ENCODE measurements around the gene MED27.

The MED27 gene

DNA sequence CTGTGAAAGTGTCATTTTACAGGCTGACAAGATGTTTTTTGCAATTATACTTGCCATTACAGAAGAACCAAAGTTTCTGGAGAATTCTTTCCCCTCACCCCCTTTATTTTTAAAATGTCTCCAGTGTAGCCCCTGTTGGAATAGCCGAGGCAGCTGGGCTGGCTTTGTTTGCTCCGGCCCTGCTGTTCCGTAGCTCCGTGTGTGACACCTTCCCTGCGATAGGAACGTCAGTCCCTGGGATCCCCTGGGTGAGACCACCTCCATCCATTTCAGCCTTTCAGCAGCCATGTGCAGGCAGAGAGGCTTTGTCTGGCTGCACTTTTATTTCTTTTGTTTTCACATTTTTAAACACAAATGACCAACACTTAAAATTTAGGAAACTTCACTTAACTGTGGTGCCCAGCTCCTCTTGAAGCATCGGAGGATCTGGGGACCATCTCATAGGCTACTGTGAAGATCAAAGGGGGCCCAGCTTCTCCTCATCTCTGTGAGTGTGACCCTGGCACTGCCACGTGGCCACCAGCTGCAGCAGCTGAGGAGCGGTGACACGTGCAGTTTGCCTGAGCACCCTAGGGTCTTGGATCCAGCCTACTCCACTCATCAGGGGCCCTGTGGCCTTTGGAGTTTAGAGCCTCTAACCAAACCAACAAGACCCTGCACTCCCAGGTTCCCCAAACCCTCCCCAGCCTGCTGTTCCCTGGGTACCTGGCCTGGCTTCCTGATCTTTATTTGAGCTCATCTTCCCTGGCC lies 214.0 kb downstream of the MED27 start:
- no peak for TF ChIP-seq Cebpa-rat (IDR thresholded peaks at IDR 0.05)
- Histone ChIP-seq H3K27ac (peak overlapping the region in 3 of 11 experiments; percentile 1 to 48 (median 31); a peak in 4 of 22 replicates), H3K4me1 (peaks cover 19 to 64% (median 58%) of the 10 kb centered on the region in 10 experiments), H3K9me3 (replicated peaks in 1 of 11) (no peaks in the 10 kb centered on the region), H3K4me3 (no peak overlapping the region), H3K9ac (0 out of 22 replicates have a peak overlapping the region, but pooled peaks of 1 of the 11 experiments have one; percentile 19), H4K20me1 (peaks cover 0 to 19% (median 0%) of the 10 kb centered on the region in 11 experiments; a peak in 2 of 22 replicates), H3K36me3 (peaks cover 0 to 17% (median 3%) of the 10 kb centered on the region in 11 experiments; a peak in 7 of 22 replicates), H3K4me2 (peak overlapping the region in 7 of 11 experiments; percentile 31 to 76 (median 49); a peak in 13 of 22 replicates), H3K27me3 (no peaks in the 10 kb centered on the region)

DNA sequence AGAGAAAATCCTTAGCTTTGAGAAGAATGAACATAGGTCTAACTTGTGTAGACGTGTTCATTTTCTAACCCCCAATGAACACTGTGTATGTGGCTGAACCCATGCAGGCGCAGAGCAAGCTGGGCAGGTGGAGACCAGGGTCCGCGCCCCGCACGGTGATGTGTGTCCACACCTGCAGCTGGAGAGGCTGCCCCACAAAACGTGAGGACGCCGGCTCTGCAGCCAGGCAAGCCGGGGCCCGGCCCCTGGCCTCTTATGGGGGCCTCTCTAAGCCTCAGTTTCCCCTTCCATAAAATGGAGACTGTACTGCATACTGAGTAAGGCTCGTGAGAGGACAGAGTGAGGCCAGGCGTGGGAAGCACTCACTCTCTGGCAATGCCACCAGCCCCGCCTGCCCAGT lies 215.1 kb downstream of the MED27 start:
- no peak for TF ChIP-seq Cebpa-rat (IDR thresholded peaks at IDR 0.05)
- Histone ChIP-seq H3K4me1 (peaks cover 26 to 75% (median 69%) of the 10 kb centered on the region in 10 experiments), H3K36me3 (peaks cover 5 to 27% (median 10%) of the 10 kb centered on the region in 11 experiments; a peak in 17 of 22 replicates), H4K20me1 (peaks cover 0 to 23% (median 0%) of the 10 kb centered on the region in 11 experiments; a peak in 2 of 22 replicates), H3K27ac (peak overlapping the region in 1 of 11 experiments; percentile 16; a peak in 1 of 22 replicates), H3K9ac (no peak overlapping the region), H3K27me3 (no peaks in the 10 kb centered on the region), H3K9me3 (replicated peaks in 1 of 11) (no peaks in the 10 kb centered on the region), H3K4me3 (no peak overlapping the region), H3K4me2 (peak overlapping the region in 5 of 11 experiments; percentile 14 to 96 (median 76); a peak in 10 of 22 replicates)

DNA sequence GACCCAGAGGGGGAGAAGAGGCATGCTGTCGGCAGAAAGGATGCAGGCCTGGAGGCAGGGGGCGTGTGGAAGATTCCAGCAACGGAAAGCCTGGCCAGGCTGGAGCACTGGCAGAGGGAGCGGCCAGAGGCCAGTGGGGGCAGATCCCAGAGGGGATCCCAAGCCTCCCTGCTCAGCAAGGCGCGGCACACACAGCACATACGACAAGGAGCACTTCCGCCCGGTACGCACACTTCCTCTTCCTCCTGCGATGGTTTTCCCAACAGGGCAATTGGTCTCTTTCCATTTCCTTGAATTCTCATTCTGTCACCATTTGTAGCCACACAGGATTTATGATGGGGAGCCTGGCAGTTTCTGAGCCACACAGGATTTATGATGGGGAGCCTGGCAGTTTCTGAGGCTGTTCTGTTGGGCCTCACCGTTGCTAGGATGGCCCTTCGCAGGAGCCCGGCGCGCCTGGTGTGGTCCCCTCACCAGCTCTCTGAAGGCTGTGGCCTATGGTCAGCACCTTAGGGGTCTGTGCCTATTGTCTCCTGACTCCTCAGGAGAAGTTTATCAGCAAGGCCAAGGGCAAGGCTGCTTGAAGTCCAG lies 216.3 kb downstream of the MED27 start:
- Histone ChIP-seq H3K36me3 (peaks cover 8 to 22% (median 14%) of the 10 kb centered on the region in 11 experiments; a peak in 17 of 22 replicates), H3K4me1 (peaks cover 26 to 79% (median 74%) of the 10 kb centered on the region in 10 experiments), H3K9ac (peak overlapping the region in 6 of 11 experiments; percentile 18 to 67 (median 33); a peak in 10 of 22 replicates), H3K9me3 (replicated peaks in 1 of 11) (no peaks in the 10 kb centered on the region), H3K4me3 (peak overlapping the region in 2 of 10 experiments; percentile 2 to 20; a peak in 2 of 20 replicates), H3K27ac (peak overlapping the region in 7 of 11 experiments; percentile 35 to 72 (median 67); a peak in 13 of 22 replicates), H3K4me2 (peak overlapping the region; percentile 52 to 96 (median 74)), H4K20me1 (peaks cover 0 to 23% (median 0%) of the 10 kb centered on the region in 11 experiments; a peak in 2 of 22 replicates), H3K27me3 (no peaks in the 10 kb centered on the region)
- TF ChIP-seq Cebpa-rat (IDR thresholded peaks at IDR 0.05): no peak

DNA sequence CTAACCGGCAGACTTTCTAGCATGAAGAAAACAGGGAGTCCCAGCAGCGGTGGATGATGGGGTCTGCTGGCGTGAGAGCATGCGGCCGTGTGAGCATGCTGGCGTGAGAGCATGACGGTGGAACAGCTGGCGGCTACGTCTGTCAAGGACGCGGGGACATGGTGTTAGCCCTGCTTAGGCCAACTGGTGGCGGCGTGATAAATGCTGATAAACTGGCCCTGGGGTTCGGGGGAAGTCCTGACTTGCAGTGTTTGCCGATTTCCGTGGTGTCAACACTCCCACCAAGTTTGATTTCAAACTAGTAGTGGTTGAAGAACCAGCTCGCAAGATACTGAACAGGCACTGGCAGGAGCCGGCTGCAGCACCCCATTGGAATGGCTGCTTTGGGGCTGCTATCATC lies 217.4 kb downstream of the MED27 start:
- Histone ChIP-seq H3K4me2 (peak overlapping the region in 10 of 11 experiments; percentile 64 to 96 (median 75); a peak in 20 of 22 replicates), H3K4me3 (no peak overlapping the region), H3K27ac (peak overlapping the region in 6 of 11 experiments; percentile 35 to 72 (median 68); a peak in 13 of 22 replicates), H3K36me3 (peaks cover 8 to 22% (median 14%) of the 10 kb centered on the region in 11 experiments; a peak in 16 of 22 replicates), H3K27me3 (no peaks in the 10 kb centered on the region), H3K9ac (peak overlapping the region in 6 of 11 experiments; percentile 18 to 67 (median 33); a peak in 9 of 22 replicates), H3K9me3 (replicated peaks in 1 of 11) (no peaks in the 10 kb centered on the region), H4K20me1 (peaks cover 0 to 23% (median 0%) of the 10 kb centered on the region in 11 experiments; a peak in 2 of 22 replicates), H3K4me1 (peaks cover 26 to 79% (median 74%) of the 10 kb centered on the region in 10 experiments)
- no peak for TF ChIP-seq Cebpa-rat (IDR thresholded peaks at IDR 0.05)

DNA sequence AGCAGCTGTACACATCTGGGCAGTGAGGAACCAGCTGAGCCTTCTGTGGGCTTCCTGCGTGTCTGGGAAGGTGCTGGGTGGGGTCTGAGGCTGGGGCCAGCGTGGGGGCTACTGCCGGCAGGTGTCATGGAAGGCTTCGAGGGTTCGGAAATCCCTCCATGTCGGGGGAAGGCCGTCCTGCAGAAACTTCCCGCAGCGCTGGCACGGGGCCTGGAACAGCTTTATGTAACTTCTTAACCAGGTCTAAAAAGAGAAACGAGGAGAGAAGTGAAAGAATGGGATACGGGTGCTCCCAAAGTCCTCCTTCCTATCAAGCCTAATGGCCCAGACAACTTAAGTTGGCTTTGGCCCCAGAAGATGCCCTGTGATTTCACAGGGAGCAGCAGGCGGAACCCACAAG lies 219.2 kb downstream of the MED27 start:
- peak overlapping the region in 1 of 11 experiments; percentile 10; a peak in 1 of 22 replicates for H3K9ac ChIP-seq
- H3K9me3 ChIP-seq (replicated peaks in 1 of 11): no peaks in the 10 kb centered on the region
- peaks cover 0 to 17% (median 0%) of the 10 kb centered on the region in 11 experiments; a peak in 2 of 22 replicates for H4K20me1 ChIP-seq
- peaks cover 8 to 19% (median 14%) of the 10 kb centered on the region in 11 experiments; a peak in 15 of 22 replicates for H3K36me3 ChIP-seq
- no peaks in the 10 kb centered on the region for H3K27me3 ChIP-seq
- peak overlapping the region; percentile 38 to 96 (median 74) for H3K4me2 ChIP-seq
- TF ChIP-seq Cebpa-rat (IDR thresholded peaks at IDR 0.05): no peak
- peak overlapping the region in 5 of 11 experiments; percentile 10 to 72 (median 69); a peak in 7 of 22 replicates for H3K27ac ChIP-seq
- H3K4me3 ChIP-seq: no peak overlapping the region; a peak in 2 of 20 replicates
- peaks cover 26 to 65% (median 63%) of the 10 kb centered on the region in 10 experiments for H3K4me1 ChIP-seq

DNA sequence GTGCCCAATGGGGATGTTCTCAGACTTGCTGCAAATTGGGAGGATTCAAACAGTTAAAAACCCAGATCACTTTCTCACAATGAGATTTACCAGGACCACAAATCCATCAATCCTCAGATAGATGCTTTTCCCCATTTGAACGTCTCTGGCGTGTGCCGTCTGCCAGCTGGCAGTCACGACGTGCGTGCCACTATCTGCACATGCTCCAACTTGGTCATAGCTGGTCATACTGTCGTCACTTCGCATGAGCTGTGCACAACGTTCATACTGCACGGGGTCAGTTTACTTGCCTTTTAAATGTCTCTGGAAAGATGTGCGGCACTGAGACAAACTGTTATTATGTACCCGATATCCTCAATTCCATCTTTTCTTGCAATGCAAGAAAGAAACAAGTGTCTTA lies 221.5 kb downstream of the MED27 start:
- Histone ChIP-seq H3K36me3 (peaks cover 8 to 19% (median 14%) of the 10 kb centered on the region in 11 experiments; a peak in 15 of 22 replicates), H3K4me3 (no peak overlapping the region), H3K9me3 (replicated peaks in 1 of 11) (no peaks in the 10 kb centered on the region), H3K27ac (no peak overlapping the region), H4K20me1 (peaks cover 0 to 17% (median 0%) of the 10 kb centered on the region in 11 experiments; a peak in 1 of 22 replicates), H3K27me3 (no peaks in the 10 kb centered on the region), H3K4me1 (peaks cover 28 to 46% (median 41%) of the 10 kb centered on the region in 10 experiments), H3K4me2 (no peak overlapping the region), H3K9ac (no peak overlapping the region)
- TF ChIP-seq Cebpa-rat (IDR thresholded peaks at IDR 0.05): no peak

DNA sequence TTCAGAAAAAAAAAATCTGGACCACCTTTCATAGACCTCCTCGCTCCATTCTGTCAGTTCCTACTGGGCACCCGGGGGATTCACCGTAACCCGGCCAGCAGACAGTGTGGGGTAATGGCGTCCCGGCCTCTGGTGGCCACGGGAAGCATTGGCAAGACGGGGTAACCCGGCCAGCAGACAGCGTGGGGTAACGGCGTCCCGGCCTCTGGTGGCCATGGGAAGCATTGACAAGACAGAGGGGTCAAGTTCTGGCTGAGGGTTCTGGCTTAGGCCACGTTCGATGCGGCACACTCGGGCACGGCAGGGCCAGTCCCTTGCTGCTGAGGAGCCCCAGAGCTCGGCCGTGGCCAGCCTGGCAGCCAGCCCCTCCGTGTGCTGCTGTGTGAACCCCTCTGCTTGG lies 223.6 kb downstream of the MED27 start:
- peaks cover 0 to 6% (median 0%) of the 10 kb centered on the region in 11 experiments; a peak in 1 of 22 replicates for H4K20me1 ChIP-seq
- H3K4me3 ChIP-seq: no peak overlapping the region
- H3K27me3 ChIP-seq: no peaks in the 10 kb centered on the region
- no peak overlapping the region for H3K27ac ChIP-seq
- H3K36me3 ChIP-seq: peaks cover 8 to 19% (median 12%) of the 10 kb centered on the region in 11 experiments; a peak in 15 of 22 replicates
- no peaks in the 10 kb centered on the region for H3K9me3 ChIP-seq (replicated peaks in 1 of 11)
- no peak overlapping the region for H3K4me2 ChIP-seq
- H3K4me1 ChIP-seq: peaks cover 27 to 35% (median 29%) of the 10 kb centered on the region in 10 experiments
- no peak for TF ChIP-seq Cebpa-rat (IDR thresholded peaks at IDR 0.05)
- no peak overlapping the region for H3K9ac ChIP-seq

DNA sequence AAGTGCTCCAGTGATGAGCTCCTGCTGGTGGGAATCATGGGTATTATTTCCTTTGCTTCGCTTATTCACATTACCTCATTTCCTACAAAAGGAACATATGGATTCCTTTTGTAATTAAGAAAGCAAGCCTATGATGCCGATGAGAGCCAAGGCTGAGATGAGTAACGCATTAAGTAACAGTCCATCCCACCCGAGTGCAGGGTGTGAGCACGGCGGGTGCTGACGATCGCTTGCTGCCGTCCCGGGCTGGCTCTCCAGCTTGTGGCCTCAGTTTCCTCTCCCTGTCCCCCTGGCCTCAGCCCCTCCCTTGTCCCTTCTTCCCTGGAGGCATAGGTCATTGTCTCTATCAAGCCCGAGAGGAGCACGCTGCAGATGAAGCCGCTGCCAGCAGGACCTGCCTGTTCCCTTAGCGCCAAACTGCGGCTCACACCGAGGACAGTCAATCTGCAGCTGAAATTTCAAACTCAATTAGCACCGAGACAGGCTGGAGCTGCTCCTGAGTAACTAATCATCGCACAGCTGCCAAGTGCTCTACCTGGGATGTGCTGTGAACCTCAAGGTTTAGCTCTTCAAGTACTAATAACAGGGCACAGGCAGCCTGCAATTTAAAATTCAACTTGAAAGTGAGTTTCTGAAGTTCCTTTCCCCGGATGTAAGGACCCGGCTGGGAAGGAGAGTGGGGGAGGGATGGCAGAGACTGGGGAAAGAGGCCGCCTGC lies 224.6 kb downstream of the MED27 start:
- TF ChIP-seq Cebpa-rat (IDR thresholded peaks at IDR 0.05): no peak
- Histone ChIP-seq H3K4me2 (peak overlapping the region in 1 of 11 experiments; percentile 32; a peak in 2 of 22 replicates), H3K4me1 (peaks cover 17 to 32% (median 21%) of the 10 kb centered on the region in 10 experiments), H3K27me3 (no peaks in the 10 kb centered on the region), H3K27ac (no peak overlapping the region), H3K4me3 (no peak overlapping the region), H3K36me3 (peaks cover 8 to 15% (median 10%) of the 10 kb centered on the region in 11 experiments; a peak in 15 of 22 replicates), H3K9me3 (replicated peaks in 1 of 11) (no peaks in the 10 kb centered on the region), H3K9ac (no peak overlapping the region), H4K20me1 (no peaks in the 10 kb centered on the region; a peak in 1 of 22 replicates)

Data from BLaER1 treated with 17β-estradiol and CSF1 and Interleukin-3, amounts not matched to agents 10 nM and 100 nM (cell line).